Measurements from ENCODE around the gene NR2C2.
"Not testable (repeated sequence)": the region's sequence is repeated elsewhere in the genome, so short reads cannot be mapped to it uniquely, and the experiment has no call there.

The NR2C2 gene

DNA sequence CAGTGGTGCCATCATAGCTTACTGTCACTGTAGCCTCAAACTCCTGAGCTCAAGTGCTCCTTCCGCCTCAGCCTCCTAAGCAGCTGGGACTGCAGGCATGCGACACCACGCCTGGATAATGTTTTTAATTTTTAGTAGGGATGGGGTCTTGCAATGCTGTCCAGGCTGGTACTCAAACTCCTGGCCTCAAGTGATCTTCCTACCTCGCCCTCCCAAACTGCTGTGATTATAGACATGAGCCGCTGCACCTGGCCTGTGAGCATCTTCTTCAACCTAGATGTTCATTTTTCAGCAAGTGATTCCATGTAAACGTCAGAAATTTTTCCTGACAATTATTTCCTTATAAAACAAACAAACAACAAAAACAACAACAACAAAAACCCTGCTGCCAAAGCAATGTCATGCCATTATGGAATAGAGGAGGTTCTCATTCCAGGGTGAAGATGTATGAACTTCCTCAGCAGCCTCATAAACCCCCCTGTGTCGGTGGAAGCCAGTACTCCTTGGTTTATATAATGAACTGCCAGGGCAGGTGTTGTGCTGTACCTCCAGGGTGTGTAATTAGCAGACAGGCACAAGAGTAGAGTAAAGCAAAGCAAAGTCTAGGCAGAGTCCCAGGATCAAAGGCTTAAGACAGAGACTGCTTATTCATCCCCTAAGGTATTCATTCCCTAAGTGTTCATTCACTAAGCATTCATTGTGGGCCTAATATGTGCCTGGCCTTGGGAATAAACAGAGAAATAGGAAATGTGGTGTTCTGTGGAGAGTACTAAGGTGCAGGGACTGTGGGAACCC, 44.6 kb downstream of the NR2C2 start:
- no peaks in the 10 kb centered on the region for H3K27me3 ChIP-seq (ENCODE audit: insufficient read depth, poor library complexity, severe bottlenecking)
- no peak overlapping the region for H3K4me3 ChIP-seq (replicated peaks; ENCODE audit: insufficient read depth, low read length)
- no peak for DNase-seq (ENCODE audit: low read depth in 1 of 2, low spot score in 1 of 2)
- no peak overlapping the region for H3K27ac ChIP-seq (replicated peaks)
- TF ChIP-seq, protein P1, sequence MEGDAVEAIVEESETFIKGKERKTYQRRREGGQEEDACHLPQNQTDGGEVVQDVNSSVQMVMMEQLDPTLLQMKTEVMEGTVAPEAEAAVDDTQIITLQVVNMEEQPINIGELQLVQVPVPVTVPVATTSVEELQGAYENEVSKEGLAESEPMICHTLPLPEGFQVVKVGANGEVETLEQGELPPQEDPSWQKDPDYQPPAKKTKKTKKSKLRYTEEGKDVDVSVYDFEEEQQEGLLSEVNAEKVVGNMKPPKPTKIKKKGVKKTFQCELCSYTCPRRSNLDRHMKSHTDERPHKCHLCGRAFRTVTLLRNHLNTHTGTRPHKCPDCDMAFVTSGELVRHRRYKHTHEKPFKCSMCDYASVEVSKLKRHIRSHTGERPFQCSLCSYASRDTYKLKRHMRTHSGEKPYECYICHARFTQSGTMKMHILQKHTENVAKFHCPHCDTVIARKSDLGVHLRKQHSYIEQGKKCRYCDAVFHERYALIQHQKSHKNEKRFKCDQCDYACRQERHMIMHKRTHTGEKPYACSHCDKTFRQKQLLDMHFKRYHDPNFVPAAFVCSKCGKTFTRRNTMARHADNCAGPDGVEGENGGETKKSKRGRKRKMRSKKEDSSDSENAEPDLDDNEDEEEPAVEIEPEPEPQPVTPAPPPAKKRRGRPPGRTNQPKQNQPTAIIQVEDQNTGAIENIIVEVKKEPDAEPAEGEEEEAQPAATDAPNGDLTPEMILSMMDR (IDR thresholded peaks at IDR 0.05; ENCODE audit: insufficient read depth, low read length): no peak
- TF ChIP-seq POLR2AphosphoS5 (IDR thresholded peaks at IDR 0.05; ENCODE audit: low read depth) (no peak), GABPA (IDR thresholded peaks at IDR 0.05; ENCODE audit: low read depth) (no peak), SPI1 (IDR thresholded peaks at IDR 0.05; ENCODE audit: borderline replicate concordance, low read depth) (no peak)
- TF ChIP-seq, protein P2, sequence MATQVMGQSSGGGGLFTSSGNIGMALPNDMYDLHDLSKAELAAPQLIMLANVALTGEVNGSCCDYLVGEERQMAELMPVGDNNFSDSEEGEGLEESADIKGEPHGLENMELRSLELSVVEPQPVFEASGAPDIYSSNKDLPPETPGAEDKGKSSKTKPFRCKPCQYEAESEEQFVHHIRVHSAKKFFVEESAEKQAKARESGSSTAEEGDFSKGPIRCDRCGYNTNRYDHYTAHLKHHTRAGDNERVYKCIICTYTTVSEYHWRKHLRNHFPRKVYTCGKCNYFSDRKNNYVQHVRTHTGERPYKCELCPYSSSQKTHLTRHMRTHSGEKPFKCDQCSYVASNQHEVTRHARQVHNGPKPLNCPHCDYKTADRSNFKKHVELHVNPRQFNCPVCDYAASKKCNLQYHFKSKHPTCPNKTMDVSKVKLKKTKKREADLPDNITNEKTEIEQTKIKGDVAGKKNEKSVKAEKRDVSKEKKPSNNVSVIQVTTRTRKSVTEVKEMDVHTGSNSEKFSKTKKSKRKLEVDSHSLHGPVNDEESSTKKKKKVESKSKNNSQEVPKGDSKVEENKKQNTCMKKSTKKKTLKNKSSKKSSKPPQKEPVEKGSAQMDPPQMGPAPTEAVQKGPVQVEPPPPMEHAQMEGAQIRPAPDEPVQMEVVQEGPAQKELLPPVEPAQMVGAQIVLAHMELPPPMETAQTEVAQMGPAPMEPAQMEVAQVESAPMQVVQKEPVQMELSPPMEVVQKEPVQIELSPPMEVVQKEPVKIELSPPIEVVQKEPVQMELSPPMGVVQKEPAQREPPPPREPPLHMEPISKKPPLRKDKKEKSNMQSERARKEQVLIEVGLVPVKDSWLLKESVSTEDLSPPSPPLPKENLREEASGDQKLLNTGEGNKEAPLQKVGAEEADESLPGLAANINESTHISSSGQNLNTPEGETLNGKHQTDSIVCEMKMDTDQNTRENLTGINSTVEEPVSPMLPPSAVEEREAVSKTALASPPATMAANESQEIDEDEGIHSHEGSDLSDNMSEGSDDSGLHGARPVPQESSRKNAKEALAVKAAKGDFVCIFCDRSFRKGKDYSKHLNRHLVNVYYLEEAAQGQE (IDR thresholded peaks at IDR 0.05; ENCODE audit: insufficient replicate concordance, low read depth): no peak

DNA sequence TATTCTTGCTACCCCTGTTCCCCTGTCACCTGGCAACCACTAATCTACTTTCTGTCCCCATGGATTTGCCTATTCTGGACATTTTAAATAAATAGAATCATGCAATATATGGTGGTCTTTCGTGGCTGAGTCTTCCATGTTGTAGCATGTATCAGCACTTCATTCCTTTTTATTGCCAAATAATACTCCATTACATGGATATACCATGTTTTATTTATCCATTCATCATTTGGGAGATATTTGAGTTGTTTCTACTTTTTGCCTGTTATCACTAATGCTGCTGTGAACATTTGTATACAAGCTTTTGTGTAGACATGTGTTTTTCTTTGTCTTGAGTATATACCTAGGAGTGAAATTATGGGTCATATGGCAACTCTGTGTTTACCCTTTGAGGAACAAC, 50.6 kb downstream of the NR2C2 start:
- DNase-seq (ENCODE audit: low read depth in 1 of 2, low spot score in 1 of 2): no peak
- Histone ChIP-seq H3K4me3 (replicated peaks; ENCODE audit: insufficient read depth, low read length) (no peak overlapping the region), H3K27ac (replicated peaks) (no peak overlapping the region), H3K27me3 (ENCODE audit: insufficient read depth, poor library complexity, severe bottlenecking) (no peaks in the 10 kb centered on the region)
- TF ChIP-seq GABPA (IDR thresholded peaks at IDR 0.05; ENCODE audit: low read depth) (no peak), SPI1 (IDR thresholded peaks at IDR 0.05; ENCODE audit: borderline replicate concordance, low read depth) (no peak), POLR2AphosphoS5 (IDR thresholded peaks at IDR 0.05; ENCODE audit: low read depth) (no peak)
- TF ChIP-seq, protein P1 (IDR thresholded peaks at IDR 0.05; ENCODE audit: insufficient read depth, low read length): no peak

DNA sequence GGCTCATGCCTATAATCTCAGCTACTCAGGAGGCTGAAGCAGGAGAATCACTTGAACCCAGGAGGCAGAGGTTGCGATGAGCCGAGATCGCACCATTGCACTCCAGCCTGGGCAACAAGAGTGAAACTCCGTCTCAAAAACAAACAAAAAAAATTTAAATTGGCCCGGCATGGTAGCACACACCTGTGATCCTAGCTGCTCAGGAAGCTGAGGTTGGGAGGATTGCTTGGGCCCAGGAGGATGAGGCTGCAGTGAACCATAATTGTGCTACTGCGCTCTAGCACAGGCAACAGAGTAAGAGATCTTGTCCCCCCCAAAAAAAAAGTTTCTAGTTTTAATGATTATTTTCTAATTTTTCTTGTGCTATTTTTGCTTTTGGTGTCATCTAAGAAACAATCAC, 51.8 kb downstream of the NR2C2 start:
- H3K27me3 ChIP-seq (ENCODE audit: insufficient read depth, poor library complexity, severe bottlenecking); DNase-seq (ENCODE audit: low read depth in 1 of 2, low spot score in 1 of 2); H3K4me3 ChIP-seq (replicated peaks; ENCODE audit: insufficient read depth, low read length); H3K27ac ChIP-seq (replicated peaks): not testable (repeated sequence)

DNA sequence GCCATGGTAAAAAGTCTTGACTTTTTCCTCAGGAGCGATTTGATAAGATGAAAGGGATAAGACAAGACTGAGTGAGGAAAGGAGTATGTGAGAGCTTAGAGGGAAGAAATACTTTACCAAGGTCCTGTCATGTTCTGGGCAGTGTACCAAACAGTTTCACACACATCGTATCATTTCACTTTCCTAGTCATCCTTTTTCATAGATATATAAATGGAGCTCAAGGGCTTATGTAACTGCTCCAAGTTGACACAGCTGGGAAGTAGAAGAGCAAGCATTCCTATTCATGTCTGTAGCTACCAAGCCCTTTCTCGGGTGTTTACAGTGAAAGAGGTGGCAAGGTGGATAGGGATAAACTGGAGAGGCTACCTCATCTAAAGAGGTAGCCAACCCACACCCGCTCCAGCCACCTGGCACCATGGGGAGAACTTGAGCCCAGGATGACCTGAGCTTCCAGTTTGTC, 60.3 kb downstream of the NR2C2 start:
- Histone ChIP-seq H3K27me3 (ENCODE audit: insufficient read depth, poor library complexity, severe bottlenecking) (no peaks in the 10 kb centered on the region), H3K4me3 (replicated peaks; ENCODE audit: insufficient read depth, low read length) (no peak overlapping the region), H3K27ac (replicated peaks) (no peak overlapping the region)
- no peak for TF ChIP-seq GABPA (IDR thresholded peaks at IDR 0.05; ENCODE audit: low read depth)
- no peak for TF ChIP-seq SPI1 (IDR thresholded peaks at IDR 0.05; ENCODE audit: borderline replicate concordance, low read depth)
- TF ChIP-seq, protein P2 (IDR thresholded peaks at IDR 0.05; ENCODE audit: insufficient replicate concordance, low read depth): no peak
- TF ChIP-seq POLR2AphosphoS5 (IDR thresholded peaks at IDR 0.05; ENCODE audit: low read depth): no peak
- no peak for DNase-seq (ENCODE audit: low read depth in 1 of 2, low spot score in 1 of 2)
